ENCODE measurements around the gene DLX5.

DLX5 gene

DNA sequence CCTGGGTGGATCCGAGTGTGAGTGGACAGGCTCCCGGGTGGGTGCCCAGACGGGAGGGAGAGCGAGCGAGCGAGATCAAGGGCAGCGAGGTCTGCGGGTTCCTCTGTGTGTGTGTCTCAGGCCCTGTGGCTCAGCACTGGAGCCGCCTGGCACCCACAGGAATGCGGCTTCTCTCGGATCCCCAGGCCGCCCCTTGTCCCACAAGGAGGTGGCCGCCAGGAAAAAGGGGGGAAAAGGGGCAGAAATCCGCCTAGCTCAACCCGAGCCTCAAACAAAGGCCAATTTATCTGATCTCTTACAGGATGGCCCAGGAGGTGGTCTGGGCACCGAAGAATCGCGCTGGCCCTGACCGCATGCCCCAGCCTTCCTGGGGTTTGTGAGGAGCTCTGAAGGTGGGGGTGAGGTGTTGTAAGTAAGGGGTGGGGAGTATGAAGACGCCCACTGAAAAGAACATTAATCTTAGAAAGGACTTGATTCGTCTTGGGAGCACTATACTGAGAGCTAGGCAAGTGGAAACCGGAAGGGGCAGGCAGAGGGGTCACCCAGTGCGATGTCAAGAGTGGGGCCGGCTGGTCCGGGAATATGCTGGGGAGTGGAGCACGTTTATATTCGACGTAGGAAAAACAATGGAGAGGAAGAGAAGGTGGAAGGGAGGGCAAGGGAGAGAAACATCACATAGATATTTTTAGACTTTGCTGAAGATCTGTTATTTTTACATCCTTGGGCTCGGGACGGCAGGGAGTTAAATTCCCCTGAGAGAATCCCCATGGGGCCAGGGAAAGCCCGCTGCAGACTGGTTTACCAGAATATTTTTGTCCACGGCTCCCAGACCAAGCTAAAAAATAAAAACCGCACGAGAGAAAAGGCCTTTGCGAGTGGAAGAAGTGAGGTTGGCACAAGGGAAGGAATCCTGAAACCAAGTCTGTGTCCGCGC lies 7.2 kb downstream of the DLX5 start:
- DNase-seq = no peak

DNA sequence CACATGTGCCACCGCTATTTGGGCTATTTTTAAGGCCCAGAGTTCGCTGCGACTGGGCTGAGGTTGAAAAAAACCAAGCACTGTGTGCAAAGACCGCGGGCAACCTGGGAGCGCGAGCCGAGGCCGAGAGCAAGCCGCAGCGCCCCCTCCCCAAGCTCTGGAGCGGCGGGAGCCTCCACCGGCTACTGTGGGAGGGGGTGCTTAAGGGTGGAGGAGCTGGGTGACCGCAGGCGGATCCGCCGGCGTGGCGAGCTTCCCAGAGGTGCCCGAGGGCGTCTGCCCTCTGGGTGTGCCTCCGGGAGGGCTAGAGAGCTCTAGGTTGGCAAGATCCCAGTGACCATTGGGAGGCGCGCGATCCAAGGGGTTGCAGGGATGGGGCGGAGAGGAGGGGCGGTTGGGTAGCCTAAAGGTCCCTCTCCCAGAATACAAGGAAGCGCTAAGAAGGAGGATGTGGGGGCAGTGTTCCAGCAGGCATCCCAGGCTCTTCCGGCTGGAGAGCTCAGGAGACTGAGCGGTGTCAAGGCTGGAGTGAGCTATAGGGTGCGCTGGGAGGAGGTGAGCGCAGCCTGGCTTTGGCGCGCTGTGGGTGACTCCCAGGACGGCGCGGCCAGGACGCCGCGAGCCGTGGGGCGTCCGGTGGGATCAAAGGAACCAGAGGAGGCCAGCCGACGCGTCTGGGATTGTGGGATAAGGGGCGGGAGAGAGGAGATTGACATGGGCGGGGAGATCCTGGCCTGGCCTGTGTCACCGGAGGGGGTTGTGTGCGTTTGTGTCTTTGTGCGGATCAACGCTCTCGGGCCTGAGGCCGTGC lies 8.0 kb downstream of the DLX5 start:
- DNase-seq = no peak

DNA sequence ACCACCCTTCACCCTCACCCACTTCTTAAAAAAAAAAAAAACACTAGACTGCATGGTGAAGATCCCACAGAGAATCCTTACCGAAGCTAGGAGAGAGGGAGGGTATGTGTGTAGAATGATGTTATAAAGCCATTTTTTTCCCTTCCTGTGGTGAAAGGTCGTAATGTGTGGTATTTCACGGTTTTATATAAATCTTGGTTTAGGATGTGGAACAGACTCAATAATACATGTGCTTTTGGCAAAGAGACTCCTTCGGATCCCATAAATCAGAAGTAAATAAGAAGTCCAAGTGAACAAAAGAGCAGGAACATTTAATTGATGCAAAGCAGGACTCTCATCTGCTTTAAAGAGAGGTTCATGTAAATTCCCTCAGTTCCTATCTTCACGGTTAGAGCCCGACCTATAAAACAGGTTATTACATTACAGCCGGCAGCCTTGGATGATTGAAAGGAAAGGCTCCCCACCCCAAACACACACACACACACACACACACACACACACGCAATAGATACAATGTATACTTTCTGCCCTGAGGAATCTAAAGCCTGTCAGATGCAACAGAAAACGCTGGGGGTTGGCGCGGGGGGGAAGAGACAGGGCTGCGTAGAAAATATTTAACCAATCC lies 8.8 kb downstream of the DLX5 start:
- no peak for DNase-seq

DNA sequence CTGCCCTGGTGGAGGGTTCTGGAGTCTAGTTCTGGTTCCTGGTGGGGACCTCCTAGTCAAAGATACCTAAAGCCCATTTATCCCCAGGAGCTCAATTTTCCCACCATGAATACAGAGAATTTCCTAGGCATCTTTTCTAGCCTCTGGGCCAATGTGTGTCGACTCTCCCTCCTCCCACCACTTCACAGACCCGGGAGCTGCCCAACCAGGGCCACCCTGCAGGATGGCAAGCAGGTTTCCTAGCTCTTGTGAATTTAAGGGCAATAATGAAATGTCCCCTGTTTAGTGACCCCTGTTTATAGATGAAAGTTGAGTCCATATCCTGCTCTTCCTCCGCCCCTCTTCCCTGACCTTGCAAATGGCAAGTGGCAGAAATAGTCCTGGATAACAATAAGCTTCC lies 9.4 kb downstream of the DLX5 start:
- no peak for DNase-seq

DNA sequence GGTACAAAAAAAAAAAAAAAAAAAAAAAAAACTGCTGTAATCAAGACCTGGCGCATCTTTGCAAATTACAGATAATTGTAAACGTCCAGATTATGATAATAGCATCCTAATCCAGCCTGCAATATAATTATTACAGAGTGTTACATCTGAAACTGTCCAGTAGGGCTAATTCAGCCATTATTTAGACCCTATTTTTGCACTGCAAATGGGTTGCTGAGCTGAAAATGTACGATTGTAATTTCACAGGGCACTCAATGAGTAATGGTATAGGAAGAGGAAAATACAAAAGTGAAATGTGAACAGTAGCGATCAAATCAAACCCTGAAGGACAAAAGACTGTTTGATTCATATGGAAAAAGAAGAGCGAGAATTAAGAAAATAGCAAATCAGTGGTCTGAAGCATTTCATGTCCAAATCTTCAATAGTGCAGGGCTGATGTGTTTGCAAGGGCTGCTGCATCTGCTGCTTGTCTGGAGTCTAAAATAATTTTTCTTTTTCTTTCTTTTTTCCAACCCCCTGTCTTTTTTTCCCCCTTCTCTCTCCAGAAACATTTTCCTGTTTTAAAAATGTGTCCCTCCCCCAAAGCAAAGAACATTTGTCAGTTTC lies 10.4 kb downstream of the DLX5 start:
- DNase-seq = no peak

DNA sequence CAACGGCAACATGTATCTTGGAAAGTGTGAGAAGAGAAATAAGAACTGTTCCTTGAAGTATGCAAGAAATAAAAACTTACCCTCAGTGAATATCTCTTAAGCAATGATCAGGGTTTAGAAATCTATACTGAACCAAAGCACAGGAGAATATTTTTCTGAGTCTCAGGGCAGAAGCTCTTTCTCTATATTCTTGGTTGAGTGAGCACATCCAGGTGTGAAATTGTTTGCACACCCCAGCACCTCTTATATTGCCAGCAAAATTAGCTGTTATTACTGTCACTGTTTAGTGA lies 10.8 kb downstream of the DLX5 start:
- DNase-seq = no peak

DNA sequence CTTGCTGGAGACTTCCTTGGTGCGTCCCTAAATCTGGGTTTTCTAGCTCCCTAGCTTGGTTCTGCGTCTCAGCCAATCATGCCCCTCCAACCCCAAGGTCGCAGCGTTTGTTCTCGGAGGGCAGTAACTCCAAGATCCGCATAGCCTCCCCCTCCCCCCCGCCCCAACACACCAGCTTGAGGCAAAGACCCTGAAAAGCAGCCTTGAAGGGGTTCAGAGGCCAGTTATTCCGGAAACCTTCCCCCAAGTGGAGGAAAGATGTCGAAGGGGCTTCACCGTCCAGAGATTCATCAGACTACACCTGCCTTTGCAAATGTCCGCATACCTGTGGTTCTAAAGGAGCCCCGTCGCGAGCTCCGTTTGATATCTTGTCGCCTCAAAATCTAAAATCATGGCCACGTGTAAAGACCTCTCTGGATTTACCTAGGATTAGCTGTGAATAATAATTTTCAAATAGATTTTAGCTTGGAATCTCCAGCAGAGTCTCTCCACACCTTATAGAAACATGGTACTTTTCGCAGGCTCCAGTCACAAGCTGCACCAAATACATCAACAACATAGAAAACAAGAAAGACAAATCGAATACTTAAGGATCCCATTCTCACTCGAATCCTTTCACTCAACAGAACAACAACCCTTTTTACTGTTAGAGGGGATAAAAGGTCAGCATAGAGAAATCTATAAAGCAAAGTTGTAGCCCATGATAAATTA lies 11.3 kb downstream of the DLX5 start:
- no peak for DNase-seq

DNA sequence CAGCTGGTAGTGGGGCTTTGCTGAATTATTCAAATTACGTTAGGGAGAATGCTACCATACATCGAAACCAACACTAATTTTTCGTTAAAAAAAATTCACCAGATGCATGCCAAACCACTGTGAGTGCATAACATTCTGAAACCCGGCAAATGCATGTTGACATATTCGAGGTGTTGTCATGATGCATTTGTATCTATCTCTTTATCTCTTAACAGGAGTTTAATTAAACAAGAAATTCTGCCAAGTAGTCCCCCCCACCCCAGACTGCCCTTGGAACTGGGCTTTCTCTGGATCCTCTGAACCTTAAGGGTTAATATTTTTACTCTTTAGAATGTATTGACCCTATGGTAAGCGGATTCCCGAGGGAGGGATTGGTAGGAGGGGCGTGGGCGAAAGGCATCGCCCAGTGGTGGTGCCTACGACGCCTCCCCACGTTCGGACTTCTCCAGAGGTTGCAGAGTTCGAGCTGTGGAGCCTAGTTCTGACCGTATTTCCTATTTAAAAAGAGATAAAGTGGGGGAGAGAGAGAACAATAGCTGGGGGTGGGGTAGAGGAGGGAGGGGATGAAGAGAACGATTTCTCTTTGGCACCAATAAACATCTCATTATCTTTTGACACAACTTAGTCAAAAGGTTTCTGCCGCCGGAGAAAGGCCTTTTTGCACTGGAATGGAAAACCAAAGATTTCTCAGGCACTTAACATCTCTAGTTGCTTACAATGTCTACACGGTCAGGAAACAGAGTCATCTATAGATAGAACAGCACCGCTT lies 12.1 kb downstream of the DLX5 start:
- peak; percentile 86 for DNase-seq

DNA sequence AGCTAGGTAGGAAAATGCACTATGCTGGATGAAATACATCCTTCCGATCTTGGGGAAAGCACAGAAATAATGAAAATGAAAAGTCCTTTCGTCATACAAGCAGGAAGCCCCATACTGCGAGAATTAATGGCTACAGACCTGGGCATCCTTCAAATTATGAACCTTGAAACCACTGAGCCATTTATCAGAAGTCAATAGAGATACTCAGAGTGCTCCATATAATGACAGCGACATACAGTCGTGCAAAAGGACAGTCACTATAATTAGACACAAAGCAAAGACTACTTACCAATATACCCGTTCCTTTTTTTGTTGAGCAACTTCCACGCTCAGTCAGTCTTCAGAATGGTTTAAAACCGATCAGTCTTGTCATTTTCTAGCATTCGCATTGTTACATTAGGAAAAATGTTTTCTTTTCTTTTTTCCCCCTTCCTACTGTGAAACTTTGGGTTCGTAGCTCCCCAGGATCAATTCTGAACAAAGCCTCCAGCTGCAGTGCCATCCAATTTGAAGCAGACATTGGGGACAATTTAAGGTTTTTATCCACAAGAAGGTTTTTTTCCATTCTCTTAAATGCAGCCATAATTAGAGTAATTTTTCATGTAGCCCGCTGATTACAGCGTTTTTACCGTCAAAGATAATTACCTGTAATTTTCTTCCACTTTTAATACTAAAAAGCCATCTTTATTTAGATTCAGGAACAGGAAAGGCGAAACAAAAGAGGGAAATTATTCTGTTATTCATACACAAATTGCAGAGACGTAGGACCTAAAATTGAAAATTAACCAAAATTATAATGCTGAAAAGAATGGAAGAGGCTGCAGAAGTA lies 12.9 kb downstream of the DLX5 start:
- peak; percentile 92 for DNase-seq

DNA sequence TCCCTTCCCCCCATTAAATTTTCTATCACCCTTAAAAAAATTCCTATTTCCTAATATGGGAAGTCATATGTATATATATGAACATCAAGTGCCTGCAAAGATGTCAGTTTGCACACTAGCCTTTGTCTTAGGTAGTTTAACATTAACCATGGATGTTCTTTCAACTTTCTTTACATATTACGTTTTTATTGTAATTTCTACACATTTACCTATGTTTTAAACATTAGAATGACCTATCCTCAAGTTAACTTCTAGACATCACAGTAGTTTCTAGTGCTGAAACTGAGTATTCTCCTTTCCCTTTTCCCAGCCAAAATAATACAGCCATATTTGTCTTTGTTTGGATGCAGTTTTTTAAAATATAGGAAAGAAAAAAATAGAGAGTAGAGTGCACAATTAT lies 13.5 kb downstream of the DLX5 start:
- no peak for DNase-seq

DNA sequence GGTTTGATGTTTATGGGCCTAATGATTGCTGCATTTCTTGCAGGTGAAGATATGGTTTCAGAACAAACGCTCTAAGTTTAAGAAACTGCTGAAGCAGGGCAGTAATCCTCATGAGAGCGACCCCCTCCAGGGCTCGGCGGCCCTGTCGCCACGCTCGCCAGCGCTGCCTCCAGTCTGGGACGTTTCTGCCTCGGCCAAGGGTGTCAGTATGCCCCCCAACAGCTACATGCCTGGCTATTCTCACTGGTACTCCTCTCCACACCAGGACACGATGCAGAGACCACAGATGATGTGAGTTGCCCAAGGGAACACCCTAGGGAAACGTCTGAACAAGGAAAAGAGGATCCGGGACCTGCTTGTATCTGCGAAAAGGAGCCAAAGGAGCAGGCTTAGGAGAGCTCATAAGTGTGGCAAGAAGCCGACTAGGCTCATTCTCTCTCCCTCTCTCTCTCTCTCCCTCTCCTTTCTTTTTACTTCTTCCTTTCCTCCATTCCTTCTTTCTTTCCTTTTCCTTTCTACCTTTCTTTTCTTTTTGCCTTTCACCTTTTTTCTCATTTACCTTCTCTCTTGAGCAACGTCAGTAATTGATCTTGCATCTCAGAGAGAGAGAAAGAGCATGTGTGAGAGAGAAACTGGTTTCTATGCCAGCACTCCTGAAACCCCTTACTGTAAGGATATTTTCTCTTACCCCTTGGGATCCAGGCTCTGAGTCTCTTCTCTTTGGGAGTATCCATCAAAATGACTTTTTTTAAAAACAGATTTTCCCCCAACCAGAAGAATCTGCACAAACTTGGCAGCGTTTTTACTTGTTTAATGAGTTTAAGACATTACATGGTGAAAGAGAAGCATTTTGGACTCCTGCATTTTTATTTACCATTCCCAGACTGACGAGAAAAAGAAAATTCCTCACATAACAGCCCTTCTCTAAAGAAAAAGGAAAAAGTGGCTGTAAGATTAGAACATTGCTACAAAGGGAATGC lies 14.6 kb downstream of the DLX5 start:
- DNase-seq = no peak

DNA sequence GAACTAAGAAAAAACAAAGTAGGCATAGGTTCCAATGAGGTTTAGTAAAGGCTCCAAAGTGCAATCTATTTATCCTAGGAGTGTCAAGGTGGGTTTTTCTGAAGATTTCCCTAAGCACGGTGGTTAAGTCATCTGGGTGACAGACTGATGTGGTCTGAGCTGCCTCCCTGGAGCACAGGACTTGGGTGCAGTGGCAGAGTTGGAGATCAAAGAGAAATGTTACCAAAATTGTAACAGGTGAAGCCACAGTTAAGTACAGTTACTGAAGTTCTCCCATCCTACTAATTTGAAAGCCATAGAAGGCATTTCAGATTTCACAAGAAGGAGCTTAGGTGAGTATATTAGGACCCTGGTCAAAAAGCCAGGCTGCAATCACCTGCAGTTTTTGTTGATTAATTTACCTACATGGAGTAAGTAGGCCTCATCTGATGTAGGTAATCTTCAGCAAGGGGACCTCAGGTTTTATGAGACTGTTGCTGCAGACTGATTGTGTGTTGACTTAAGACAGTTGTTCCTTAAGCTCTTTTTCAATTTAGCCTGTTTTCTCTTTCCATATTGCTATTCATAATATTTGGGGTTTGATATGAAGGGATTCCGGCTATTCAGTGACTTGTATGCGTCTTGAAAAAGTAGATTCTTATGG lies 16.2 kb downstream of the DLX5 start:
- no peak for DNase-seq

DNA sequence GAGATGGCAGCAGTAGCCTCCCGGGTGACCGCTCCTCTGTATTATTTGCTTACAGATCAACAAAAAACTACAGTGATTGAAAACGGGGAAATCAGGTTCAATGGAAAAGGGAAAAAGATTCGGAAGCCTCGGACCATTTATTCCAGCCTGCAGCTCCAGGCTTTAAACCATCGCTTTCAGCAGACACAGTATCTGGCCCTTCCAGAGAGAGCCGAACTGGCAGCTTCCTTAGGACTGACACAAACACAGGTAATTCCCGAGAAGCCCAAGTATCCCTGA lies 17.1 kb downstream of the DLX5 start:
- no peak for DNase-seq

DNA sequence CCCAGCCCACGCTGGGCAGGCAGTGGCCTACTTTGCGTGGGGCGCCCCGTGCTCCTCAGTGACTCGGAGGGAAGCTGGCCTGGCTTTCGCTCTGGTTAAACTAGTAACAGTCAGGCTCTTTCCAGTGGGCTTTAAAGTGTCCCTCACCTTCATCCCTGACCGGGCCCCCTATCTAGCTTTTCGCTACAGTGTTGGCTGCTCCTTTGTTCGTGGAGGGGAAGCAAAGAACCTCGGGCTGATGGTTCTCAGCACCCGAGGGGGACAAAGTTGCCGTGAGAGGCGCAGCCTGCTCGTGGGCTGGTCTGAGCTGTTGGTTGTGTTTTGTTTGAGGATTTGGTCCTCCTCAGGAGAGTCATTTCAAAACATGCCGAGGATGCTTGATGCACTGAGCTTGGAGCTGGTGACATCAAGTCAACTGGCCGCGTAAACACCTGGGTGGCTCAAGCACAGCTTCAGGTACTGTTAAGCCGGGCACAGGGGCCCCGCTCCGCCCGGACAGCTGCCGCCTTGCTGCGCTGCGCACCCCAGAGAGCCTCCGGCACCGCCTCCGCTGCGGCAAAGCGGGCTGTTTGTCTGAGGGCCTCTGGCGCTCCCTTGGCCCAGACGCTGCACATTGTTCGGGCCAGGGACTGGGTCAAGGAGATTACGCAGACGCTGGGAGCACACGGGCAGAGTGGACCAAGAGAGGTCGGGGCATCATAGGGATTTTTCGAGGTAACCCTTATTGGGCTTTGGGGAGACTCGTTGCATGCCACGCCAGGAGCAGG lies 17.6 kb downstream of the DLX5 start:
- DNase-seq = no peak

DNA sequence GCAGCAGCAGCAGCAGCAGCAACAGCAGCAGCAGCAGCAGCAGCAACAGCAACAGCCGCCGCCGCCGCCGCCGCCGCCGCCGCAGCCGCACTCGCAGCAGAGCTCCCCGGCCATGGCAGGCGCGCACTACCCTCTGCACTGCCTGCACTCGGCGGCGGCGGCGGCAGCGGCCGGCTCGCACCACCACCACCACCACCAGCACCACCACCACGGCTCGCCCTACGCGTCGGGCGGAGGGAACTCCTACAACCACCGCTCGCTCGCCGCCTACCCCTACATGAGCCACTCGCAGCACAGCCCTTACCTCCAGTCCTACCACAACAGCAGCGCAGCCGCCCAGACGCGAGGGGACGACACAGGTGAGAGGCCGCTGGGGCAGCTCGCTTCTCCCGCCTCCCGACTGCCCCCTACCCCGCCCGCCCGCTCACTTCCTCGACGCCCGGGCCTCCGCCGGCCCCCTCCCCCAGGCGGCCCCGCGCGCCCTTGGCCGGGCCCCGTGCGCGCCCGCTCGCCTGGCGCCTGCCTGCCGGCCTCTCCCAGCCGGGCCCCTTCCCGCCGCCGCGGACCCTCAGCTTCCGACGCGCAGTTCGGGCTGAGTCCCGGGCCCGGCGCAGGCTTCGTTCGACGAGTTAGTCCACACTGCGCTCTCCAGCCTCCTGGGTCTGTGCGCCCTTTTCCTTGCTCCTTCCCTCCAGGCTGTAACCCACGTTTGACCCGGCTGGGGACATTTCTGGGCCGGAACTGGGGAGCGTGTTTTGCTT lies 18.4 kb downstream of the DLX5 start:
- DNase-seq = no peak

DNA sequence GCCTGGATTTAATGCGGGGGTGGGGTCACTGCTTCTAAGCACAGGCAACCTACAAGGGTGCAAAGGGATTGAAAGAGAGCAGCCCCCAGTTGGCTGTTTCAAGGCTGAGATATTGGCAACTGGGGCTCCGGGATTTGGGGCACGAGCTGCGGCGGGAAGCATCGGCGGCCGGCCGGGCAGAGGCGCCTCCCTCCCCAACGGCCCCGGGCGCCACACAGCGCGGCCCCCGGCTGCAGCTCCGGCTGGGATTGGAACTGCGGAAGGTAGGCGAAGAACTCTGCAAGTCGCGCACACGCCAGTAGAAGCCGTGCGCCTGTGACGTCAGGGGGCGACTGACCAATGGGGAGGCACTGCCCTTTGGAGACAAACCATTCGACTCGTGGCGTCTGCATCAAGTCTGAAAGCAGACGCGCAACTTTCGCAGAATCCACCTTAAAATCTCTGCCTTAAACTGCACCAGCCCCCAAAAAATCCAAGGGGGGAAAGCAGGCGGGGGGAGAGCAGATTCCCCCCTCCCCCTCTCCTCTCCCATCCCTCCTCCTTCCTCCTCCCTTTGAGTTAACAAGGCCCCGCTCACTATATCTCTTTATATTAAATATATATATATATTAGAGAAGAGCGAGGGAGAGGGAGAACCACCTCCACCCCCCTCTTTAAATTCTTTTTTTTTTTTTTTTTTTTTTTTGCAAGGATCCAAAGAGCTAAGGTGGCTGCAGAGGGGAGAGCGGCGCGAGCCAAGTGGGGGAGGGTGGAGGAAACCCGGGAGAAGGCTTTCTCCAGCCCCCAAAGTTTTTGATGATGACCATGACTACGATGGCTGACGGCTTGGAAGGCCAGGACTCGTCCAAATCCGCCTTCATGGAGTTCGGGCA lies 19.2 kb downstream of the DLX5 start, which contains the start of gene DLX6:
DLX6 (plus strand) TSS at position 371 of the 872 bp plus-strand sequence; CDS start at position 796, 425 bp downstream.
- DNase-seq = peak; percentile 96

Measured in NCI-H1436 (cell line).